Endothelial cell (in vitro differentiated cells): Measurements from ENCODE around the gene FAR2. TPM values are rescaled to one million over a fixed set of nuclear protein-coding genes. Genes with fewer than 3 reads are reported as not detected.

Experiments used
- DNase-seq: peaks from one replicate; pipeline ENCODE4 v3.0.0; 2021; ENCODE audit warnings: low spot score
- H3K27ac Mint-ChIP-seq: one replicate; pipeline ENCODE4 v1.8.0; 2021; ENCODE audit warnings: mixed read lengths, inconsistent platforms; ENCODE audit not compliant: unreplicated experiment
- H3K27me3 Mint-ChIP-seq: one replicate; pipeline ENCODE4 v1.8.0; 2021; ENCODE audit warnings: mild to moderate bottlenecking, moderate library complexity, mixed read lengths, inconsistent platforms; ENCODE audit not compliant: unreplicated experiment
- H3K36me3 Mint-ChIP-seq: one replicate; pipeline ENCODE4 v1.8.0; 2021; ENCODE audit warnings: mild to moderate bottlenecking, low read depth, mixed read lengths, inconsistent platforms; ENCODE audit not compliant: unreplicated experiment
- H3K4me1 Mint-ChIP-seq: one replicate; pipeline ENCODE4 v1.8.0; 2021; ENCODE audit warnings: mild to moderate bottlenecking, mixed read lengths, inconsistent platforms; ENCODE audit not compliant: unreplicated experiment
- H3K4me3 Mint-ChIP-seq: one replicate; pipeline ENCODE4 v1.8.0; 2021; ENCODE audit warnings: mild to moderate bottlenecking, mixed read lengths, inconsistent platforms; ENCODE audit not compliant: unreplicated experiment
- H3K9me3 Mint-ChIP-seq: one replicate; pipeline ENCODE4 v1.8.0; 2021; ENCODE audit warnings: mixed read lengths, inconsistent platforms; ENCODE audit not compliant: unreplicated experiment
- CTCF ChIP-seq: fragments of 200-600 bp; sonication (generic); IDR thresholded peaks from one replicate; pipeline ENCODE4 v1.5.0; 2021; ENCODE audit warnings: antibody characterized with exemption; ENCODE audit not compliant: unreplicated experiment
- total RNA-seq: library from RNA; stranded (reverse); fragmentation: NEBNext Ultra II Directional; extraction: Animal tissue kit (Norgen Biotek cat#: 25700); gene quantifications from one replicate; pipeline ENCODE4 v1.2.1, GENCODE V29; 2021; ENCODE audit not compliant: unreplicated experiment

FAR2 gene
- total RNA-seq, 1 donor from 2014 or later = 104 TPM

- Mint-ChIP-seq H3K36me3 (no peaks in the 10 kb centered on the region), H3K9me3 (no peaks in the 10 kb centered on the region), H3K27ac (peak overlapping the region; percentile 96), H3K27me3 (peaks cover 5% of the 10 kb centered on the region), H3K4me1 (peaks cover 37% of the 10 kb centered on the region), H3K4me3 (peak overlapping the region; percentile 95)
- no peak for TF ChIP-seq CTCF
- DNase-seq = no peak
Measured at GRCh38 chr12:29147731-29148595, 1.1 kb upstream of the FAR2 start.

GRCh38 chr12:29148596-29148910, 525 bp upstream of the FAR2 start:
- Mint-ChIP-seq H3K4me3 (peak overlapping the region; percentile 95), H3K27ac (peak overlapping the region; percentile 96), H3K9me3 (no peaks in the 10 kb centered on the region), H3K36me3 (no peaks in the 10 kb centered on the region), H3K4me1 (peaks cover 43% of the 10 kb centered on the region), H3K27me3 (peaks cover 5% of the 10 kb centered on the region)
- no peak for DNase-seq
- no peak for TF ChIP-seq CTCF

- Mint-ChIP-seq H3K27me3 (peaks cover 5% of the 10 kb centered on the region), H3K4me3 (peak overlapping the region; percentile 95), H3K9me3 (no peaks in the 10 kb centered on the region), H3K36me3 (no peaks in the 10 kb centered on the region), H3K4me1 (peaks cover 48% of the 10 kb centered on the region), H3K27ac (peak overlapping the region; percentile 82)
- TF ChIP-seq CTCF = no peak
- DNase-seq = no peak
Measured at GRCh38 chr12:29149691-29150281, 708 bp downstream of the FAR2 start.

- peak overlapping the region; percentile 90 for H3K4me3 Mint-ChIP-seq
Measured at GRCh38 chr12:29150462-29150861, 1.4 kb downstream of the FAR2 start.

More at GRCh38 chr12:29150462-29150861, 1.4 kb downstream of the FAR2 start:
- DNase-seq = no peak
- no peak for TF ChIP-seq CTCF
- H3K36me3 Mint-ChIP-seq = no peaks in the 10 kb centered on the region
- H3K4me1 Mint-ChIP-seq = peaks cover 48% of the 10 kb centered on the region
- peaks cover 3% of the 10 kb centered on the region for H3K27me3 Mint-ChIP-seq
- no peaks in the 10 kb centered on the region for H3K9me3 Mint-ChIP-seq
- peak overlapping the region; percentile 82 for H3K27ac Mint-ChIP-seq
